H9 (cell line): Measurements from ENCODE around the gene TMEM169. TPM values are rescaled to one million over a fixed set of nuclear protein-coding genes. Genes with fewer than 3 reads are reported as not detected.
A peak's percentile ranks its signal among the peaks of the same experiment; 100 is the strongest.

ENCODE experiments used
- DNase-seq: peaks from one replicate; pipeline ENCODE4 v3.0.0-alpha.2; 2017
- H2AFZ ChIP-seq: one replicate; pipeline ENCODE4 v1.6.1; 2013; ENCODE audit warnings: mild to moderate bottlenecking, low read length, control low read depth, moderate library complexity
- H2AK5ac ChIP-seq: 2 replicates; pipeline ENCODE4 v1.6.1; 2013; ENCODE audit warnings: low read length, control low read depth, mixed read lengths; ENCODE audit not compliant: insufficient read length
- H2BK120ac ChIP-seq: one replicate; pipeline ENCODE4 v1.6.1; 2013; ENCODE audit warnings: low read depth, mild to moderate bottlenecking, low read length, control low read depth, inconsistent platforms; ENCODE audit not compliant: poor library complexity, severe bottlenecking
- H2BK12ac ChIP-seq: 2 replicates; pipeline ENCODE4 v1.6.1; 2013; ENCODE audit warnings: low read length, control low read depth, mixed read lengths, low read depth; ENCODE audit not compliant: insufficient read length
- H2BK15ac ChIP-seq: 2 replicates; pipeline ENCODE4 v1.6.1; 2013; ENCODE audit warnings: low read depth, low read length, control low read depth
- H2BK20ac ChIP-seq: one replicate; pipeline ENCODE4 v1.6.1; 2013; ENCODE audit warnings: low read depth, mild to moderate bottlenecking, low read length, control low read depth, inconsistent platforms; ENCODE audit not compliant: poor library complexity, severe bottlenecking
- H2BK5ac ChIP-seq: 2 replicates; pipeline ENCODE4 v1.6.1; 2013; ENCODE audit warnings: low read length, control low read depth, mixed read lengths; ENCODE audit not compliant: insufficient read length
- H3K14ac ChIP-seq: 2 replicates; pipeline ENCODE4 v1.6.1; 2013; ENCODE audit warnings: low read length, control low read depth; ENCODE audit not compliant: insufficient read depth
- H3K18ac ChIP-seq: 2 replicates; pipeline ENCODE4 v1.6.1; 2013; ENCODE audit warnings: low read depth, mild to moderate bottlenecking, mixed read lengths, low read length, control low read depth; ENCODE audit not compliant: insufficient read length
- H3K23ac ChIP-seq: 2 replicates; pipeline ENCODE4 v1.6.1; 2013; ENCODE audit warnings: low read length, control low read depth, mixed read lengths, low read depth; ENCODE audit not compliant: insufficient read length
- H3K23me2 ChIP-seq: 2 replicates; pipeline ENCODE4 v1.6.1; 2013; ENCODE audit warnings: low read depth, mild to moderate bottlenecking, mixed read lengths, low read length, control low read depth; ENCODE audit not compliant: insufficient read length, poor library complexity, severe bottlenecking
- H3K27ac ChIP-seq: 2 replicates; pipeline ENCODE4 v1.5.1; 2013; ENCODE audit warnings: low read length, control low read depth, mixed read lengths, low read depth; ENCODE audit not compliant: insufficient read length
- H3K27me3 ChIP-seq: 2 replicates; pipeline ENCODE4 v1.6.1; 2013; ENCODE audit warnings: low read length, control low read depth, inconsistent platforms; ENCODE audit not compliant: insufficient read depth
- H3K4ac ChIP-seq: 2 replicates; pipeline ENCODE4 v1.6.1; 2013; ENCODE audit warnings: low read depth, mild to moderate bottlenecking, control low read depth, inconsistent platforms, low read length, moderate library complexity
- H3K4me1 ChIP-seq: 2 replicates; pipeline ENCODE4 v1.6.1; 2013; ENCODE audit warnings: low read length, control low read depth, inconsistent platforms; ENCODE audit not compliant: insufficient read depth
- H3K4me2 ChIP-seq: 2 replicates; pipeline ENCODE4 v1.6.1; 2013; ENCODE audit warnings: low read length, control low read depth, mixed read lengths; ENCODE audit not compliant: insufficient read length, insufficient read depth
- H3K56ac ChIP-seq: 2 replicates; pipeline ENCODE4 v1.6.1; 2013; ENCODE audit warnings: low read depth, mild to moderate bottlenecking, mixed read lengths, low read length, control low read depth; ENCODE audit not compliant: insufficient read length
- H3K79me1 ChIP-seq: 2 replicates; pipeline ENCODE4 v1.6.1; 2013; ENCODE audit warnings: low read depth, mild to moderate bottlenecking, moderate library complexity, low read length, control low read depth, inconsistent platforms; ENCODE audit not compliant: insufficient read depth, poor library complexity, severe bottlenecking
- H3K79me2 ChIP-seq: 2 replicates; pipeline ENCODE4 v1.6.1; 2013; ENCODE audit warnings: low read length, control low read depth, inconsistent platforms; ENCODE audit not compliant: insufficient read depth
- H3K9ac ChIP-seq: 2 replicates; pipeline ENCODE4 v1.6.1; 2013; ENCODE audit warnings: low read length, control low read depth, mixed read lengths; ENCODE audit not compliant: insufficient read length; ENCODE audit errors: extremely low read depth
- H3K9me3 ChIP-seq: one replicate; pipeline ENCODE4 v1.6.1; 2013; ENCODE audit warnings: low read depth, low read length, inconsistent platforms; ENCODE audit not compliant: control insufficient read depth
- H3T11ph ChIP-seq: one replicate; pipeline ENCODE4 v1.6.1; 2013; ENCODE audit warnings: mild to moderate bottlenecking, low read length, control low read depth, inconsistent platforms
- H4K20me1 ChIP-seq: one replicate; pipeline ENCODE4 v1.6.1; 2013; ENCODE audit not compliant: control insufficient read depth, insufficient read length, insufficient read depth
- H4K5ac ChIP-seq: 2 replicates; pipeline ENCODE4 v1.6.1; 2013; ENCODE audit warnings: low read depth, mild to moderate bottlenecking, mixed read lengths, low read length, control low read depth; ENCODE audit not compliant: insufficient read length
- H4K8ac ChIP-seq: replicated peaks from 2 replicates; pipeline ENCODE4 v1.6.1; 2013; ENCODE audit warnings: low read length, control low read depth, mixed read lengths, low read depth; ENCODE audit not compliant: insufficient read length
- H4K91ac ChIP-seq: 2 replicates; pipeline ENCODE4 v1.6.1; 2013; ENCODE audit warnings: low read depth, mild to moderate bottlenecking, moderate library complexity, mixed read lengths, low read length, control low read depth; ENCODE audit not compliant: insufficient read length
- H3K27ac Mint-ChIP-seq, 3 experiments: 2 replicates in 2 of 3; 3 replicates in 1 of 3; pipeline ENCODE4 v1.8.0; 2020 to 2021; ENCODE audit warnings: mixed read lengths in 3 of 3, mild to moderate bottlenecking in 1 of 3, moderate library complexity in 1 of 3
- H3K27me3 Mint-ChIP-seq: 2 replicates; pipeline ENCODE4 v1.8.0; 2021; ENCODE audit warnings: low read depth, mild to moderate bottlenecking, moderate library complexity, mixed read lengths
- H3K36me3 Mint-ChIP-seq, 3 experiments: 2 replicates in 2 of 3; 3 replicates in 1 of 3; pipeline ENCODE4 v1.8.0; 2020 to 2021; ENCODE audit warnings: low read depth in 3 of 3, mixed read lengths in 3 of 3; ENCODE audit not compliant: insufficient read depth in 1 of 3
- H3K4me1 Mint-ChIP-seq, 2 experiments: 2 replicates each; pipeline ENCODE4 v1.8.0; 2020; ENCODE audit warnings: mixed read lengths in 2 of 2
- H3K4me3 Mint-ChIP-seq, 2 experiments: 2 replicates in 1 of 2; 3 replicates in 1 of 2; pipeline ENCODE4 v1.8.0; 2020 to 2021; ENCODE audit warnings: mild to moderate bottlenecking in 2 of 2, mixed read lengths in 2 of 2, moderate library complexity in 1 of 2
- H3K9me3 Mint-ChIP-seq, 2 experiments: 2 replicates in 1 of 2; 3 replicates in 1 of 2; pipeline ENCODE4 v1.8.0; 2020; ENCODE audit warnings: mild to moderate bottlenecking in 2 of 2, mixed read lengths in 2 of 2, moderate library complexity in 1 of 2
- CTCF ChIP-seq: fragments of 200-600 bp; sonication (generic); conservative IDR thresholded peaks from 3 replicates; pipeline ENCODE4 v1.8.0; 2021; ENCODE audit warnings: antibody characterized with exemption, mild to moderate bottlenecking
- WGBS: extraction: QIAGEN DNeasy Blood & Tissue Kit; methylation state at CpG from one replicate; pipeline ENCODE4 v1.1.7; 2013; ENCODE audit warnings: missing lambda C conversion rate, low lambda C conversion rate, mixed read lengths; ENCODE audit not compliant: insufficient read length; ENCODE audit errors: extremely low coverage; 5-methylcytosine and 5-hydroxymethylcytosine counted together
- total RNA-seq: library from RNA; stranded (reverse); gene quantifications from 2 replicates; pipeline ENCODE4 v1.2.1, GENCODE V29; 2021

The TMEM169 gene
- total RNA-seq, 1 experiment from 2014 or later, result 1.0 TPM

DNA sequence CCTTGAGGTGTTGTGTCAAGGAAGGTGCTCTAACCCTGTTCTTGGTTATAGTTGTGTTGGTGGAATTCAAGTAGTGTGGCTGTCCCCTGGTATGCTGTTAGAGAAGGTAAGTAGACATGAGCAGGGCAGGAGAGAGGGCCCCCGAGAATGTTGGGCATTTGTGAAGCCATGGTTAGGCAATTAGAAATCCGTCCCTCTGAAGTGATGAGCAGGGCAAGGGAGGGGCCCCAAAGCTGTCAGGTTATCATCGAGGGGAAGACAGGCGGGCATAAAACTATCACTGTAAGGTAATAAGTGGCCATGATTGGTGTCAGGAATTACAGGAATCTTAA, 32.6 kb downstream of the TMEM169 start:
- Histone ChIP-seq H3K9me3 (no peaks in the 10 kb centered on the region), H3K79me2 (peaks cover 35% of the 10 kb centered on the region; the same call in 1 of the 2 replicates), H4K91ac (no peak overlapping the region), H3K4me2 (no peak overlapping the region), H3K23me2 (peaks cover 6% of the 10 kb centered on the region), H3K18ac (no peak overlapping the region), H2BK12ac (no peak overlapping the region), H2BK120ac (no peak overlapping the region), H3K27ac (peak overlapping the region; percentile 34), H2BK15ac (no peak overlapping the region), H3K14ac (no peak overlapping the region), H2BK5ac (no peak overlapping the region), H2BK20ac (no peak overlapping the region), H3K9ac (peak overlapping the region; percentile 25), H4K20me1 (no peaks in the 10 kb centered on the region), H3K23ac (no peak overlapping the region), H3K4ac (no peak overlapping the region), H4K5ac (no peak overlapping the region), H2AFZ (no peak overlapping the region), H3T11ph (no peak overlapping the region), H3K56ac (no peak overlapping the region), H3K27me3 (no peaks in the 10 kb centered on the region), H3K4me1 (peaks cover 2% of the 10 kb centered on the region; the same call in 1 of the 2 replicates), H3K79me1 (peaks cover 8% of the 10 kb centered on the region), H2AK5ac (no peak overlapping the region), H4K8ac (no peak overlapping the region)
- no peak for TF ChIP-seq CTCF
- H3K9me3 Mint-ChIP-seq, result peaks cover 0 to under 1% of the 10 kb centered on the region in 2 experiments; a peak in 2 of 5 replicates
- peak overlapping the region in 1 of 2 experiments; percentile 76; a peak in 2 of 5 replicates for H3K4me3 Mint-ChIP-seq
- H3K4me1 Mint-ChIP-seq, result peaks cover 46 to 64% of the 10 kb centered on the region in 2 experiments
- H3K27me3 Mint-ChIP-seq, result no peaks in the 10 kb centered on the region
- peaks cover 65 to 95% (median 88%) of the 10 kb centered on the region in 3 experiments for H3K36me3 Mint-ChIP-seq
- H3K27ac Mint-ChIP-seq, result peak overlapping the region; percentile 92 to 99 (median 97)
- WGBS, result no CpG with 5 or more reads among the region's 4 CpGs
- DNase-seq, result no peak
